Activated CD4-positive, CD25-positive, alpha-beta regulatory T cell treated with anti-CD3 and anti-CD28 coated beads, Interleukin-2, amount 50 U/mL, for 24 hours (primary cell): ENCODE measurements around the gene TM2D3.

Experiments used
- ATAC-seq, 2 donors: fragments of 150-1000 bp; cut with Tn5 transposase; one replicate each; pipeline ENCODE4 v1.10.0; 2021; ENCODE audit warnings: mild to moderate bottlenecking in 1 of 2, moderate library complexity in 1 of 2

The TM2D3 gene

GRCh38 chr15:101620671-101621070 is 31.5 kb downstream of the TM2D3 start:
- ATAC-seq: no peak

GRCh38 chr15:101619615-101619865 is 32.6 kb downstream of the TM2D3 start:
- ATAC-seq: no peak

- no peak for ATAC-seq
Observed at GRCh38 chr15:101618851-101619614, 33.1 kb downstream of the TM2D3 start.

- no peak for ATAC-seq
Observed at GRCh38 chr15:101618076-101618475, 34.1 kb downstream of the TM2D3 start.

GRCh38 chr15:101617390-101617965 is 34.7 kb downstream of the TM2D3 start:
- no peak for ATAC-seq

- no peak for ATAC-seq
Observed at GRCh38 chr15:101615986-101616848, 36.0 kb downstream of the TM2D3 start.

GRCh38 chr15:101615414-101615985 is 36.7 kb downstream of the TM2D3 start:
- ATAC-seq: no peak

GRCh38 chr15:101614761-101615160 is 37.4 kb downstream of the TM2D3 start:
- no peak for ATAC-seq

- ATAC-seq: no peak
Observed at GRCh38 chr15:101614001-101614585, 38.1 kb downstream of the TM2D3 start.

GRCh38 chr15:101613130-101614000 is 38.8 kb downstream of the TM2D3 start:
- no peak for ATAC-seq

GRCh38 chr15:101612676-101613075 is 39.5 kb downstream of the TM2D3 start:
- ATAC-seq: no peak

- ATAC-seq: no peak
Observed at GRCh38 chr15:101611580-101612299, 40.4 kb downstream of the TM2D3 start.

- ATAC-seq: no peak
Observed at GRCh38 chr15:101611007-101611406, 41.2 kb downstream of the TM2D3 start.

GRCh38 chr15:101610611-101611000 is 41.6 kb downstream of the TM2D3 start:
- ATAC-seq: no peak

GRCh38 chr15:101609742-101610610 is 42.2 kb downstream of the TM2D3 start:
- no peak for ATAC-seq

GRCh38 chr15:101608201-101608600 is 44.0 kb downstream of the TM2D3 start:
- no peak for ATAC-seq

- ATAC-seq: no peak
Observed at GRCh38 chr15:101607108-101607507, 45.1 kb downstream of the TM2D3 start.

GRCh38 chr15:101604124-101604874 is 47.9 kb downstream of the TM2D3 start:
- ATAC-seq: no peak

- no peak for ATAC-seq
Observed at GRCh38 chr15:101602801-101603200, 49.4 kb downstream of the TM2D3 start.

- ATAC-seq: no peak
Observed at GRCh38 chr15:101600035-101600434, 52.1 kb downstream of the TM2D3 start.
